CD14-positive monocyte (primary cell): ENCODE measurements around the gene BDKRB2. TPM values are rescaled to one million over a fixed set of nuclear protein-coding genes. Genes with fewer than 3 reads are reported as not detected.

Source experiments
- DNase-seq, 3 donors: peaks; one replicate each; pipeline ENCODE4 v3.0.0-alpha.2; 2011 to 2022
- H2AFZ ChIP-seq: 2 replicates; pipeline ENCODE4 v1.6.0; 2012; ENCODE audit warnings: mild to moderate bottlenecking, low read depth, low read length, inconsistent platforms; ENCODE audit not compliant: insufficient read depth, poor library complexity, severe bottlenecking
- H3K27ac ChIP-seq, 2 donors: 1 replicate in 1 of 2; 2 replicates in 1 of 2; pipeline ENCODE4 v1.5.1; 2012 to 2013; ENCODE audit warnings: low read length in 2 of 2, control low read depth in 1 of 2, inconsistent platforms in 1 of 2, low read depth in 1 of 2, mild to moderate bottlenecking in 1 of 2
- H3K27me3 ChIP-seq, 2 donors: one replicate each; pipeline versions ENCODE4 v1.6.0 to v1.6.1; 2011 to 2013; ENCODE audit warnings: low read length in 2 of 2; ENCODE audit not compliant: control insufficient read depth in 2 of 2, insufficient read depth in 2 of 2
- H3K36me3 ChIP-seq, 2 donors: replicated peaks in 1 of 2; 1 replicate in 1 of 2; 2 replicates in 1 of 2; pipeline versions ENCODE4 v1.5.1 to v1.6.1; 2012 to 2013; ENCODE audit warnings: low read length in 2 of 2, control low read depth in 1 of 2, inconsistent platforms in 1 of 2, mild to moderate bottlenecking in 1 of 2; ENCODE audit not compliant: insufficient read depth in 2 of 2, control insufficient read depth in 1 of 2
- H3K4me1 ChIP-seq, 2 donors: 1 replicate in 1 of 2; 2 replicates in 1 of 2; pipeline versions ENCODE4 v1.5.1 to v1.6.1; 2012 to 2013; ENCODE audit warnings: low read length in 2 of 2, control low read depth in 1 of 2, inconsistent platforms in 1 of 2, mild to moderate bottlenecking in 1 of 2, moderate library complexity in 1 of 2; ENCODE audit not compliant: insufficient read depth in 2 of 2, control insufficient read depth in 1 of 2
- H3K4me2 ChIP-seq: replicated peaks from 2 replicates; pipeline ENCODE3; 2012; ENCODE audit warnings: low read length, moderate library complexity, mild to moderate bottlenecking; ENCODE audit not compliant: poor library complexity, severe bottlenecking; ENCODE audit errors: extremely low read depth
- H3K4me3 ChIP-seq, 3 experiments: fragments of 200-600 bp in 1 of 3; sonication (generic) in 1 of 3; replicated peaks in 1 of 3; 1 replicate in 2 of 3; 2 replicates in 1 of 3; pipeline ENCODE4 v1.5.1; 2011 to 2013; ENCODE audit warnings: low read length in 3 of 3, mild to moderate bottlenecking in 3 of 3, control low read depth in 2 of 3, low read depth in 2 of 3, inconsistent platforms in 1 of 3, moderate library complexity in 1 of 3
- H3K79me2 ChIP-seq: 2 replicates; pipeline ENCODE4 v1.6.0; 2012; ENCODE audit warnings: mild to moderate bottlenecking, control low read depth, inconsistent platforms, low read length, moderate library complexity; ENCODE audit not compliant: insufficient read depth
- H3K9ac ChIP-seq: 2 replicates; pipeline ENCODE4 v1.6.0; 2017; ENCODE audit warnings: low read length, mild to moderate bottlenecking; ENCODE audit not compliant: insufficient read depth, poor library complexity, severe bottlenecking
- H3K9me3 ChIP-seq, 2 donors: replicated peaks in 1 of 2; 1 replicate in 1 of 2; 2 replicates in 1 of 2; pipeline versions ENCODE4 v1.5.1 to v1.6.1; 2012 to 2013; ENCODE audit warnings: low read length in 2 of 2, control low read depth in 1 of 2; ENCODE audit not compliant: control insufficient read depth in 1 of 2, insufficient read depth in 1 of 2
- H4K20me1 ChIP-seq: 2 replicates; pipeline ENCODE4 v1.6.0; 2012; ENCODE audit warnings: mild to moderate bottlenecking, low read length, control low read depth, moderate library complexity; ENCODE audit not compliant: insufficient read depth
- H3K27ac Mint-ChIP-seq, 7 donors: one replicate each; pipeline ENCODE4 v1.8.0; 2020; ENCODE audit warnings: mild to moderate bottlenecking in 7 of 7, mixed read lengths in 7 of 7, moderate library complexity in 6 of 7, inconsistent platforms in 2 of 7
- H3K27me3 Mint-ChIP-seq, 3 donors: one replicate each; pipeline ENCODE4 v1.8.0; 2021 to 2022; ENCODE audit warnings: low read depth in 3 of 3, mild to moderate bottlenecking in 3 of 3, mixed read lengths in 3 of 3, moderate library complexity in 3 of 3, inconsistent platforms in 1 of 3
- H3K36me3 Mint-ChIP-seq, 2 donors: one replicate each; pipeline ENCODE4 v1.8.0; 2020; ENCODE audit warnings: mixed read lengths in 2 of 2, inconsistent platforms in 1 of 2, mild to moderate bottlenecking in 1 of 2
- H3K4me1 Mint-ChIP-seq: one replicate; pipeline ENCODE4 v1.8.0; 2020; ENCODE audit warnings: mild to moderate bottlenecking, mixed read lengths
- H3K4me3 Mint-ChIP-seq, 2 donors: one replicate each; pipeline ENCODE4 v1.8.0; 2020; ENCODE audit warnings: mild to moderate bottlenecking in 2 of 2, mixed read lengths in 2 of 2, moderate library complexity in 1 of 2
- H3K9me3 Mint-ChIP-seq, 7 donors: one replicate each; pipeline ENCODE4 v1.8.0; 2020 to 2022; ENCODE audit warnings: mixed read lengths in 7 of 7, mild to moderate bottlenecking in 6 of 7, moderate library complexity in 6 of 7, inconsistent platforms in 2 of 7
- WGBS: methylation state at CpG from one replicate; pipeline ENCODE4 v1.1.5; 2013; ENCODE audit warnings: missing lambda C conversion rate; ENCODE audit not compliant: insufficient coverage; 5-methylcytosine and 5-hydroxymethylcytosine counted together
- intact Hi-C, 2 donors: fragments of 100-400 bp; cut with micrococcal nuclease; formaldehyde crosslinking; loops; one replicate each; pipeline versions ENCODE4 v1.15.0 to v1.15.1; 2023
- polyA plus RNA-seq, 3 donors: library from polyadenylated mRNA; depleted of rRNA in 1 of 3; unstranded in 2 of 3; stranded (reverse) in 1 of 3; fragments of 300-500 nt in 2 of 3; fragments of >200 nt in 1 of 3; fragmentation: Illumina TruSeq in 2 of 3; gene quantifications; 1 replicate in 2 of 3; 2 replicates in 1 of 3; pipeline ENCODE4 v1.2.3, GENCODE V29; 2012 to 2021
- TF ChIP-seq, protein P1 (sequence below): fragments of 200-600 bp; IDR thresholded peaks from one replicate; pipeline ENCODE4 v1.8.0; 2022; ENCODE audit warnings: antibody characterized with exemption, mild to moderate bottlenecking

The BDKRB2 gene
- polyA plus RNA-seq, 3 donors = not detected

DNA sequence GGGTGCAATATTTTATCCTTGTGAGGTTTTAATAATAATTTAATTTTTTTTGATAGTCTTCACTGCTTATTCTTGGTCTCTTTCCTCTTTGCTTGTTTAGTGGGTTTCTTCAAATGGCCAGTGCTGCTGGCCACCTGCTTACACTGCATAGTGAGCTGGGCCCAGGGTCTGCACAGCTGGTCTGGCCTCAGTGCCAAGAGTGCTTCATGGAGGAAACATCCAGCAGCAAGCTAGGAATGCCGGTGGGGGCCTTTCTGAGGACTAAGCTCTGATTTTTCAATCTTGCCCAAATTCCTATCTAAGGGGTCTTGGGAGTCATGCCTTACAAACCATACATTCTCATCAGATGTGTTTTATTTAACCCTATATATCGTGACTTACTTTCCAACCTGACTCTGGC is 13.3 kb upstream of the BDKRB2 start:
- intact Hi-C loops = no loop called here
- H3K4me3 ChIP-seq = no peak overlapping the region
- no peaks in the 10 kb centered on the region for H3K4me1 ChIP-seq
- H4K20me1 ChIP-seq = no peaks in the 10 kb centered on the region
- no peak overlapping the region for H3K27ac ChIP-seq
- no peaks in the 10 kb centered on the region for H3K36me3 Mint-ChIP-seq
- H3K36me3 ChIP-seq = no peaks in the 10 kb centered on the region
- H2AFZ ChIP-seq = no peak overlapping the region
- H3K4me1 Mint-ChIP-seq = peaks cover 2% of the 10 kb centered on the region
- no peak for DNase-seq
- H3K27ac Mint-ChIP-seq = no peak overlapping the region
- no peak overlapping the region for H3K4me3 Mint-ChIP-seq
- H3K79me2 ChIP-seq = no peaks in the 10 kb centered on the region
- no peak overlapping the region for H3K9ac ChIP-seq
- H3K27me3 Mint-ChIP-seq = peaks cover 6 to 32% (median 12%) of the 10 kb centered on the region in 3 donors
- H3K9me3 Mint-ChIP-seq = peaks cover 0 to 4% (median 0%) of the 10 kb centered on the region in 7 donors
- TF ChIP-seq, protein P1, sequence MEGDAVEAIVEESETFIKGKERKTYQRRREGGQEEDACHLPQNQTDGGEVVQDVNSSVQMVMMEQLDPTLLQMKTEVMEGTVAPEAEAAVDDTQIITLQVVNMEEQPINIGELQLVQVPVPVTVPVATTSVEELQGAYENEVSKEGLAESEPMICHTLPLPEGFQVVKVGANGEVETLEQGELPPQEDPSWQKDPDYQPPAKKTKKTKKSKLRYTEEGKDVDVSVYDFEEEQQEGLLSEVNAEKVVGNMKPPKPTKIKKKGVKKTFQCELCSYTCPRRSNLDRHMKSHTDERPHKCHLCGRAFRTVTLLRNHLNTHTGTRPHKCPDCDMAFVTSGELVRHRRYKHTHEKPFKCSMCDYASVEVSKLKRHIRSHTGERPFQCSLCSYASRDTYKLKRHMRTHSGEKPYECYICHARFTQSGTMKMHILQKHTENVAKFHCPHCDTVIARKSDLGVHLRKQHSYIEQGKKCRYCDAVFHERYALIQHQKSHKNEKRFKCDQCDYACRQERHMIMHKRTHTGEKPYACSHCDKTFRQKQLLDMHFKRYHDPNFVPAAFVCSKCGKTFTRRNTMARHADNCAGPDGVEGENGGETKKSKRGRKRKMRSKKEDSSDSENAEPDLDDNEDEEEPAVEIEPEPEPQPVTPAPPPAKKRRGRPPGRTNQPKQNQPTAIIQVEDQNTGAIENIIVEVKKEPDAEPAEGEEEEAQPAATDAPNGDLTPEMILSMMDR = no peak
- no peaks in the 10 kb centered on the region for H3K9me3 ChIP-seq
- no CpG with 5 or more reads among the region's 2 CpGs for WGBS
- no peaks in the 10 kb centered on the region for H3K27me3 ChIP-seq
- no peak overlapping the region for H3K4me2 ChIP-seq

DNA sequence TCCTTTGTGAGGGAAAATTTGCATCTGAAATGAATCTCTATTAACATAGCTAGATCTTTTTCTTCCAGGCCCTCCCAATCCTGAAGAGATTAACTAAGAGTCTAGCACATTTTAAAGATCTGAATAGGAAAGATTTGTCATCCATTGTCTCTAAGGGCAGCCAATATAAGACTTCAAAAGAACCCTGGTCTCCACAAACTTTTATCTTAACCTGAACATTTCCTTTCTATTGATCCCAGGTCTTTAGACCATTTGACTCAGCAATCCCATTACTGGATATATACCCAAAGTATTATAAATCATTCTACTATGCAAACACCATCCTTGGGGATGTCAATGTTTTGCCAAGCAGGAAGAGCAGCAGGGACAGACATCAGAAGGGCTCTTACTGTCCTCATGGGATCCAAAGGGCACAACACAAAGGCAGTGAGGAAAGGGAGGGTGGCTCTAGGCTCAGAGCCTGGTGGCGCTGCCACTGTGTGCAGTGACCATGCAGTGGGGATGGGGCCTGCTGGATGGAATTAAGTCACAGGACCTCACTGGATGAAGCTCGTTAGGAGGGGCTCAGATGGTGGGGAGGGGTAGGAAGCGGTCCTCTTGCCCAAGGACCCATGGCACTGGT is 12.7 kb upstream of the BDKRB2 start:
- Mint-ChIP-seq H3K9me3 (peaks cover 0 to 4% (median 0%) of the 10 kb centered on the region in 7 donors), H3K4me3 (no peak overlapping the region), H3K36me3 (no peaks in the 10 kb centered on the region), H3K27me3 (peaks cover 6 to 32% (median 14%) of the 10 kb centered on the region in 3 donors), H3K27ac (no peak overlapping the region), H3K4me1 (peaks cover 2% of the 10 kb centered on the region)
- H3K27ac ChIP-seq = no peak overlapping the region
- H3K36me3 ChIP-seq = no peaks in the 10 kb centered on the region
- H3K4me1 ChIP-seq = no peaks in the 10 kb centered on the region
- H4K20me1 ChIP-seq = no peaks in the 10 kb centered on the region
- WGBS = 77% methylated on average over 3 of the region's 3 CpGs
- H3K9ac ChIP-seq = no peak overlapping the region
- no peak overlapping the region for H3K4me2 ChIP-seq
- intact Hi-C loops = no loop called here
- H2AFZ ChIP-seq = no peak overlapping the region
- no peak overlapping the region for H3K4me3 ChIP-seq
- TF ChIP-seq, protein P1 = no peak
- no peaks in the 10 kb centered on the region for H3K9me3 ChIP-seq
- DNase-seq = no peak
- no peaks in the 10 kb centered on the region for H3K27me3 ChIP-seq
- no peaks in the 10 kb centered on the region for H3K79me2 ChIP-seq
